IMR-90 (cell line): ENCODE data around the gene PLD4. TPM values are rescaled to one million over a fixed set of nuclear protein-coding genes. Genes with fewer than 3 reads are reported as not detected.

Source experiments
- ATAC-seq: fragments of 200-7000 bp; cut with Tn5 transposase; 2 replicates; pipeline ENCODE4 v1.9.1; 2020; ENCODE audit warnings: low read depth, mild to moderate bottlenecking, moderate library complexity
- BruUV-seq: library from RNA; stranded (reverse); fragments of 400-500 nt; replicated peaks from 2 replicates; lab custom pipeline; 2021; lab: Mats Ljungman, UMichigan
- CTCF ChIA-PET: fragments of 300-600 bp; formaldehyde crosslinking; extraction: SDS; loops from one replicate; lab custom pipeline; 2021; ENCODE audit warnings: antibody characterized with exemption; lab: Yijun Ruan, JAX
- POLR2A ChIA-PET: fragments of 300-600 bp; sonication (Branson Sonifier 250); formaldehyde crosslinking; loops from one replicate; lab custom pipeline; 2022; ENCODE audit warnings: antibody characterized with exemption; ENCODE audit not compliant: unreplicated experiment; lab: Charles Lee
- DNase-seq: peaks from one replicate; pipeline ENCODE4 v3.0.0; 2013
- H2AFZ ChIP-seq: replicated peaks from 2 replicates; pipeline ENCODE3; 2013; ENCODE audit warnings: low read length, mild to moderate bottlenecking; ENCODE audit not compliant: poor library complexity
- H2AK5ac ChIP-seq: 2 replicates; pipeline ENCODE4 v1.6.1; 2013; ENCODE audit warnings: low read depth, low read length, inconsistent platforms
- H2AK9ac ChIP-seq: replicated peaks from 2 replicates; pipeline ENCODE3; 2013; ENCODE audit warnings: mild to moderate bottlenecking, low read depth, low read length, moderate library complexity; ENCODE audit not compliant: poor library complexity
- H2BK120ac ChIP-seq: 2 replicates; pipeline ENCODE4 v1.6.1; 2013; ENCODE audit warnings: low read depth, low read length, inconsistent platforms
- H2BK15ac ChIP-seq: 3 replicates; pipeline ENCODE4 v1.6.1; 2013; ENCODE audit warnings: low read depth, low read length, inconsistent platforms
- H2BK20ac ChIP-seq: 2 replicates; pipeline ENCODE4 v1.6.1; 2013; ENCODE audit warnings: low read depth, mild to moderate bottlenecking, inconsistent platforms, low read length, moderate library complexity
- H2BK5ac ChIP-seq: 2 replicates; pipeline ENCODE4 v1.6.1; 2013; ENCODE audit warnings: mild to moderate bottlenecking, low read depth, low read length, inconsistent platforms; ENCODE audit not compliant: poor library complexity, severe bottlenecking
- H3K14ac ChIP-seq: replicated peaks from 2 replicates; pipeline ENCODE4 v1.6.1; 2013; ENCODE audit warnings: low read depth, low read length, inconsistent platforms
- H3K18ac ChIP-seq: 2 replicates; pipeline ENCODE4 v1.6.1; 2013; ENCODE audit warnings: low read depth, low read length, control low read depth
- H3K23ac ChIP-seq: 2 replicates; pipeline ENCODE4 v1.6.1; 2013; ENCODE audit warnings: low read depth, low read length, inconsistent platforms
- H3K27ac ChIP-seq: 2 replicates; pipeline ENCODE4 v1.5.1; 2013; ENCODE audit warnings: mild to moderate bottlenecking, control low read depth, low read length; ENCODE audit not compliant: insufficient read depth
- H3K27me3 ChIP-seq: 2 replicates; pipeline ENCODE4 v1.6.1; 2013; ENCODE audit warnings: low read length; ENCODE audit not compliant: control insufficient read depth, insufficient read depth
- H3K36me3 ChIP-seq: 2 replicates; pipeline ENCODE4 v1.6.1; 2013; ENCODE audit warnings: low read length, mixed read lengths; ENCODE audit not compliant: control insufficient read depth, insufficient read depth
- H3K4ac ChIP-seq: 2 replicates; pipeline ENCODE4 v1.6.1; 2013; ENCODE audit warnings: low read depth, low read length, inconsistent platforms
- H3K4me1 ChIP-seq: 2 replicates; pipeline ENCODE4 v1.6.1; 2013; ENCODE audit warnings: low read length, mixed read lengths; ENCODE audit not compliant: control insufficient read depth, insufficient read depth
- H3K4me2 ChIP-seq: 2 replicates; pipeline ENCODE4 v1.6.1; 2013; ENCODE audit warnings: low read depth, mild to moderate bottlenecking, control low read depth, low read length, moderate library complexity
- H3K4me3 ChIP-seq: 2 replicates; pipeline ENCODE4 v1.5.1; 2013; ENCODE audit warnings: low read depth, mild to moderate bottlenecking, control low read depth, low read length, moderate library complexity; ENCODE audit not compliant: insufficient read depth
- H3K56ac ChIP-seq: 2 replicates; pipeline ENCODE4 v1.6.1; 2013; ENCODE audit warnings: low read length, inconsistent platforms; ENCODE audit not compliant: insufficient read depth; ENCODE audit errors: extremely low read depth
- H3K79me1 ChIP-seq, 2 experiments: 2 replicates each; pipeline ENCODE4 v1.6.1; 2013; ENCODE audit warnings: low read length in 2 of 2, inconsistent platforms in 1 of 2, low read depth in 1 of 2
- H3K9ac ChIP-seq: 2 replicates; pipeline ENCODE4 v1.6.1; 2013; ENCODE audit warnings: low read depth, low read length, control low read depth
- H3K9me1 ChIP-seq: 2 replicates; pipeline ENCODE4 v1.6.1; 2013; ENCODE audit warnings: low read length, inconsistent platforms; ENCODE audit not compliant: insufficient read depth
- H3K9me3 ChIP-seq: 2 replicates; pipeline ENCODE4 v1.6.1; 2013; ENCODE audit warnings: low read length; ENCODE audit not compliant: control insufficient read depth, insufficient read depth
- H4K20me1 ChIP-seq: 2 replicates; pipeline ENCODE4 v1.6.1; 2013; ENCODE audit warnings: low read length, inconsistent platforms; ENCODE audit not compliant: insufficient read depth
- H4K5ac ChIP-seq: 2 replicates; pipeline ENCODE4 v1.6.1; 2013; ENCODE audit warnings: mild to moderate bottlenecking, low read depth, low read length, control low read depth
- H4K8ac ChIP-seq, 2 experiments: 2 replicates each; pipeline ENCODE4 v1.6.1; 2013; ENCODE audit warnings: low read depth in 2 of 2, low read length in 2 of 2, control low read depth in 1 of 2, inconsistent platforms in 1 of 2
- H4K91ac ChIP-seq: 2 replicates; pipeline ENCODE4 v1.6.1; 2013; ENCODE audit warnings: low read depth, low read length, inconsistent platforms; ENCODE audit not compliant: insufficient read depth
- CEBPB ChIP-seq: IDR thresholded peaks from 2 replicates; pipeline ENCODE4 v1.6.1; 2012; ENCODE audit warnings: low read depth, low read length, improper control_type of control experiment
- CHD1 ChIP-seq: IDR thresholded peaks from 2 replicates; pipeline ENCODE4 v1.6.1; 2012; ENCODE audit warnings: low read depth, low read length, improper control_type of control experiment
- CTCF ChIP-seq: conservative IDR thresholded peaks from 2 replicates; pipeline ENCODE4 v1.5.1; 2012; ENCODE audit warnings: mild to moderate bottlenecking, low read depth, low read length, improper control_type of control experiment
- ELK1 ChIP-seq: fragments of 150-350 bp; IDR thresholded peaks from 2 replicates; pipeline ENCODE4 v1.6.1; 2016; ENCODE audit warnings: low read depth, mild to moderate bottlenecking, low read length, moderate library complexity, borderline replicate concordance
- FOS ChIP-seq: fragments of 150-350 bp; IDR thresholded peaks from 2 replicates; pipeline ENCODE4 v1.6.1; 2016; ENCODE audit warnings: low read depth, low read length
- MAFK ChIP-seq: IDR thresholded peaks from 2 replicates; pipeline ENCODE4 v1.6.1; 2012; ENCODE audit warnings: low read depth, low read length, improper control_type of control experiment
- MAZ ChIP-seq: IDR thresholded peaks from 2 replicates; pipeline ENCODE4 v1.6.1; 2012; ENCODE audit warnings: low read depth, mild to moderate bottlenecking, low read length, improper control_type of control experiment, moderate library complexity, borderline replicate concordance
- NFE2L2 ChIP-seq: fragments of 150-350 bp; IDR thresholded peaks from 2 replicates; pipeline ENCODE4 v1.6.1; 2016; ENCODE audit warnings: low read depth, mild to moderate bottlenecking, low read length
- POLR2A ChIP-seq: IDR thresholded peaks from 2 replicates; pipeline ENCODE4 v1.6.1; 2012; ENCODE audit warnings: mild to moderate bottlenecking, low read depth, low read length
- RAD21 ChIP-seq: IDR thresholded peaks from 2 replicates; pipeline ENCODE4 v1.6.1; 2012; ENCODE audit warnings: low read length, improper control_type of control experiment
- RCOR1 ChIP-seq: IDR thresholded peaks from 2 replicates; pipeline ENCODE4 v1.6.1; 2012; ENCODE audit warnings: mild to moderate bottlenecking, low read length, improper control_type of control experiment; ENCODE audit not compliant: insufficient replicate concordance
- RFX5 ChIP-seq: IDR thresholded peaks from 2 replicates; pipeline ENCODE4 v1.8.0; 2012; ENCODE audit warnings: low read depth, mild to moderate bottlenecking, low read length, moderate library complexity
- SMC3 ChIP-seq: fragments of 150-350 bp; IDR thresholded peaks from 2 replicates; pipeline ENCODE4 v1.6.1; 2016; ENCODE audit warnings: low read depth, mild to moderate bottlenecking, antibody characterized with exemption, low read length, moderate library complexity
- WGBS, 2 experiments: methylation state at CpG; one replicate each; pipeline versions ENCODE4 v1.1.5 to v1.1.7; 2013; ENCODE audit warnings: missing lambda C conversion rate in 2 of 2; ENCODE audit not compliant: insufficient read length in 1 of 2; ENCODE audit errors: extremely low coverage in 2 of 2; 5-methylcytosine and 5-hydroxymethylcytosine counted together
- dilution Hi-C: fragments of 300-500 bp; cut with HindIII; formaldehyde crosslinking; loops from one replicate; pipeline ENCODE4 v1.14.3; 2018; ENCODE audit warnings: low sequenced_read_pairs; ENCODE audit not compliant: unreplicated experiment
- in situ Hi-C: fragments of 300-500 bp; cut with MboI; formaldehyde crosslinking; loops from 3 replicates; pipeline ENCODE4 v1.14.3; 2019; ENCODE audit warnings: low sequenced_read_pairs, inconsistent platforms, mixed read lengths
- intact Hi-C: fragments of 100-400 bp; cut with micrococcal nuclease; formaldehyde crosslinking; loops from 2 replicates; pipeline ENCODE4 v1.10.0; 2022
- polyA plus RNA-seq, 3 experiments: library from polyadenylated mRNA; depleted of rRNA; stranded (reverse); fragments of >200 nt; gene quantifications; 2 replicates each; pipeline ENCODE4 v1.2.3, GENCODE V29; 2012; ENCODE audit warnings: low replicate concordance in 1 of 3
- total RNA-seq: library from RNA; depleted of rRNA; stranded (reverse); fragments of >200 nt; gene quantifications from 2 replicates; pipeline ENCODE4 v1.2.3, GENCODE V29; 2012

PLD4 gene
- total and polyA plus RNA-seq, 2 of the 4 experiments (the other 2 are of a cell fraction): 0.05 TPM; not detected in 1

DNA sequence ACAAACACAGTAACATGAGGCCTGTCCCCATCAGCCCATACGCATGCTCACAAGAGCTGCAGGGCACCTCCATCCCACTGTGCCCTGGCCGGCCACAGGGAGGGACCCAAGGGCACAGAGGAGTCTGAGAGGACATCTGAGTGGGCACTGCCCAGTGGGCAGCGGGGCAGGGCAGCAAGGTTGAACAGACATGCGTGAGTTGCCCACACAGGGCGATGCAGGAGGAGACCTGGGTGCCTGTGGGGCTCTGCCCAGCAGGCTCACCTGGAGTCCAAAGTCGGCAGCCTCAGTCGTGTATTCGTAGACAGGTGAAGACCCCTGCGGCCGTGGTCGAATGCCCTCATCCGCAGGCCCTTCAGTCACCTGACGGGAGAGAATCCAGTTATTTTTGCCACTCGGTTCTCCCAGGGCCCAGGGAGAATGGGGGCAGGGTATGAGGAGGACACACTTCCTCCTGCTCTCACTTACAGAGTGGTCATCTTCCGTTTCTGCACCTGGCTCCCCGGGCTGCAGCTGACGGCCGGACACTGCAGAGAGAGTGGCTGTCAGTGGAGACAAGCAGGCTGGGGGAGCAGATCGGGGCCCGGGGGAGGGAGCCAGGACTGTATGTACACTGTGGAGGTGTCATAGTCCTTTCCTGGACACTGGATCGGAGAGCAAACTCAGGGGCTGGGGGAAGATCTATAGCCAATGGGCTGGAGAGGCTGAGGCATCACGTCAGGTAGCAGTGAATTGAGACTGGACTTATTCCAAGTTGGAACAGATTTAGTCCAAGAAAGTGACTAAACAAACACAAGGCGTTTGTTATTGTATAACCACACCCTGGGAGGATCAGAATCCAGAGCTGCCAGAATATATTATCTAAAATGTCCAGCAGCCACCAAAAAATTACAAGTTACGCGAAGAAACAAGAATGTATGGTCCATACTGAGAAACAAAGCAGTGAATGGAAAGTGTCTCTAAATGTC lies 32.8 kb downstream of the PLD4 start (continued):
- TF ChIP-seq MAFK (no peak), FOS (no peak)

- ChIA-PET POLR2A (no interaction called here), CTCF (no interaction called here)
- Histone ChIP-seq H2AK5ac (no peak overlapping the region), H3K9me1 (no peaks in the 10 kb centered on the region; the same call in 1 of the 2 replicates), H2BK15ac (no peak overlapping the region), H3K23ac (no peak overlapping the region), H2AFZ (no peak overlapping the region), H2BK120ac (no peak overlapping the region), H3K14ac (no peak overlapping the region), H3K79me1 (peaks cover 0 to 17% of the 10 kb centered on the region in 2 experiments; a peak in 1 of 4 replicates), H3K36me3 (no peaks in the 10 kb centered on the region), H3K4me1 (peaks cover 13% of the 10 kb centered on the region), H4K91ac (no peak overlapping the region), H4K20me1 (no peaks in the 10 kb centered on the region), H3K4me3 (no peak overlapping the region), H4K5ac (no peak overlapping the region), H3K4me2 (no peak overlapping the region), H2BK5ac (no peak overlapping the region), H3K4ac (no peak overlapping the region), H3K18ac (no peak overlapping the region), H3K27ac (no peak overlapping the region), H3K56ac (no peak overlapping the region), H2BK20ac (no peak overlapping the region), H3K27me3 (peaks cover 2% of the 10 kb centered on the region), H3K9me3 (no peaks in the 10 kb centered on the region), H4K8ac (no peak overlapping the region), H3K9ac (no peak overlapping the region), H2AK9ac (no peak overlapping the region)
- WGBS, 2 experiments: 100% methylated on average over 1 of the region's 7 CpGs; no CpG with 5 or more reads in 1 of the 2 experiments
- no peak for DNase-seq
- no TSS peak for BruUV-seq
- ATAC-seq: no peak
- dilution Hi-C loops (no loop called here), intact Hi-C loops (no loop called here), in situ Hi-C loops (no loop called here)
- TF ChIP-seq POLR2A (no peak), CTCF (no peak), RFX5 (no peak), SMC3 (no peak), MAZ (no peak), MAFK (no peak), FOS (no peak), CEBPB (no peak), ELK1 (no peak), CHD1 (no peak), RAD21 (no peak), RCOR1 (no peak), NFE2L2 (no peak)
Observed at GRCh38 chr14:104964546-104964945, 39.9 kb downstream of the PLD4 start.
